ENCODE results near the gene SP6.
A peak's percentile ranks its signal among the peaks of the same experiment; 100 is the strongest.

SP6 gene

DNA sequence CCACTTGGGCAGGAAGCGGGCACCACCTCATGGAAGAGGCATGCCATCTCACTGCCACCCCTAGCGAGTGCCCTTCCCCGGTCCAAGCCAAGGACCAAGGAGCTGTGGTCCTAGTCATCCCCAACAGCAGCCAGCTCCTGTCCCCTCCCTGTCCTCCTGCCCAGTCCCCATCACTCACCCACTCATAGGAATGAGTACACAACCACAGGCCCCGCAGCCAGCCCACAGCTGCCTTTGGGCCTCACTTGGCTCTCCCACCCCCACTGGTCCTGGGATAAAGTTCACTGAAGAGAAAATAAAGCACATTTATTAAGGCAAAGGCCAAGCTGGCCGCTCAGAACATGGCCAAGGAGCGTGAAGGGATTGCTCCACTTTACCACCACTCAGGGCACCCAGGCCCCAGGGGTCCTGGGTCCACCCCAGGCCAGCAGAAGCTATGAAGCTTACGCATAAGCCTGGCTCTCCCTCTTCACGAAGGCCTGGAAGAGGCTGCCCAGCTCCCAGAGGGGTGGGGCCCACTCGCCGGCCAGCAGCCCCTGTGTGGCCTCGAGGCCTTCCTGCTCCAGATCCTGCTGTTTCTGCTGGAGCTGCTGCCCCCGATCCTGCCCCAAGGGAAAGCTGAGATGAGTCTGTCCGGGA lies 13.4 kb downstream of the SP6 start:
- in situ Hi-C loops (cut with MboI; ENCODE audit: low pct_unique_long_range_greater_than_20kb, low sequenced_read_pairs, unreplicated experiment) = no loop called here
- no peak for DNase-seq (ENCODE audit: low spot score)
- TF ChIP-seq, protein P1, sequence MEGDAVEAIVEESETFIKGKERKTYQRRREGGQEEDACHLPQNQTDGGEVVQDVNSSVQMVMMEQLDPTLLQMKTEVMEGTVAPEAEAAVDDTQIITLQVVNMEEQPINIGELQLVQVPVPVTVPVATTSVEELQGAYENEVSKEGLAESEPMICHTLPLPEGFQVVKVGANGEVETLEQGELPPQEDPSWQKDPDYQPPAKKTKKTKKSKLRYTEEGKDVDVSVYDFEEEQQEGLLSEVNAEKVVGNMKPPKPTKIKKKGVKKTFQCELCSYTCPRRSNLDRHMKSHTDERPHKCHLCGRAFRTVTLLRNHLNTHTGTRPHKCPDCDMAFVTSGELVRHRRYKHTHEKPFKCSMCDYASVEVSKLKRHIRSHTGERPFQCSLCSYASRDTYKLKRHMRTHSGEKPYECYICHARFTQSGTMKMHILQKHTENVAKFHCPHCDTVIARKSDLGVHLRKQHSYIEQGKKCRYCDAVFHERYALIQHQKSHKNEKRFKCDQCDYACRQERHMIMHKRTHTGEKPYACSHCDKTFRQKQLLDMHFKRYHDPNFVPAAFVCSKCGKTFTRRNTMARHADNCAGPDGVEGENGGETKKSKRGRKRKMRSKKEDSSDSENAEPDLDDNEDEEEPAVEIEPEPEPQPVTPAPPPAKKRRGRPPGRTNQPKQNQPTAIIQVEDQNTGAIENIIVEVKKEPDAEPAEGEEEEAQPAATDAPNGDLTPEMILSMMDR (IDR thresholded peaks at IDR 0.05; ENCODE audit: extremely low read depth, insufficient read depth, missing control alignments) = no peak

DNA sequence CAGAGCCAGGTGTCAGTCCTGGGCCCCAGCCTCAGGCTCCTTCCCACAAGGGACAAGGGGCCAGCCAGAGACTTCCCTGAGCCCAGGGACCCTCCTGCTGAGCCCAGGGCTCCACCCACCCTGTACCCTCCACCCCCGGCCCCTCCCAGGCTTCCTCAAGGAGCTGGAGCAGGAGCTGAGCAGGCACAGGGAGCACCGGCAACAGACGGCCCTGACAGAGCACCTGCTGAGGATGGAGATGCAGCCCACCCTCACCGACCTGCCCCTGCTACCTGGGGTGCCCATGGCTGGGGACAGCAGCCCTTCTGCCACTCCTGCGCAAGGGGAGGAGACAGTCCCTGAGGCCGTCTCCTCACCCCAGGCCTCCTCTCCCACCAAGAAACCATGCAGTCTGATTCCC lies 14.4 kb downstream of the SP6 start:
- in situ Hi-C loops (cut with MboI; ENCODE audit: low pct_unique_long_range_greater_than_20kb, low sequenced_read_pairs, unreplicated experiment) = no loop called here
- DNase-seq (ENCODE audit: low spot score) = no peak
- TF ChIP-seq, protein P1 (IDR thresholded peaks at IDR 0.05; ENCODE audit: extremely low read depth, insufficient read depth, missing control alignments) = no peak

DNA sequence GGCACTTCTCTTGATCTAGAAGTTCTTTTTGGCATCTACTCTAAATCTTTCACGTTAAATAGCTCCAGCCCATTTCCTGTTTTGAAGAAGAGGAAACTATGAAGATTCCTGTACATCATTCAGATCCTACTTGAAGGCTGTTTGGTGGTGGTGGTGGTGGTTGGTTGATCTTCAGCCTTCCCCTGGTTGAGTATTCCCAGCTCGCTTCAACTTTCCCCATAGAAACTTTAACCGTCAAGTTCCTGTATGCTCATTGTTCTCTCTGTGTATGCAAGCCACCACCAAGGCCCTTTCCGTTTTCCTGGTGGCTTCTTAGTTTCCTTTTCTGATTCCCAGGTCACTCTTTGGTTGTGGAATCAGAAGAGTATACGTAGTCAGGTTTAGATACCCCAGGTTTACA lies 16.2 kb downstream of the SP6 start:
- DNase-seq (ENCODE audit: low spot score) = no peak
- in situ Hi-C loops (cut with MboI; ENCODE audit: low pct_unique_long_range_greater_than_20kb, low sequenced_read_pairs, unreplicated experiment) = no loop called here
- TF ChIP-seq, protein P1 (IDR thresholded peaks at IDR 0.05; ENCODE audit: extremely low read depth, insufficient read depth, missing control alignments) = no peak

DNA sequence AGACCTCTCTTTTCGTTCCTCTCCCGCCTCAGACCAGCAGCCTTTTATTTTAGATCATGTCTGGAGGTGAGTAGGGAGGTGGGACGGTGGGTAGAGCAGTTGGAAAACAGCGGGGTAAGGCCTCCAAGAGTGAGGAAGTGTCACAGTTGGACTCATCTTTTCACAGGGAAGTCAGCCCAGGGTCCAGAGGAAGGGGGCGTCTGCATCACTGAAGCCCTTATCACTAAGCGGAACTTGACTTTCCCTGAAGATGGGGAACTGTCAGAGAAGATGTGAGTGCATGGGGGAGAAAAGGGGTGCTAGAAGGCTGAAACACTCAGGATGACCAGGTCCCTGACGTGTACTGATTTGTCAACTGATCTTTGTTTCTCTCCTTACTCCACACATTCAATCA lies 19.0 kb downstream of the SP6 start:
- DNase-seq (ENCODE audit: low spot score) = no peak
- TF ChIP-seq, protein P1 (IDR thresholded peaks at IDR 0.05; ENCODE audit: extremely low read depth, insufficient read depth, missing control alignments) = no peak
- in situ Hi-C loops (cut with MboI; ENCODE audit: low pct_unique_long_range_greater_than_20kb, low sequenced_read_pairs, unreplicated experiment) = no loop called here

DNA sequence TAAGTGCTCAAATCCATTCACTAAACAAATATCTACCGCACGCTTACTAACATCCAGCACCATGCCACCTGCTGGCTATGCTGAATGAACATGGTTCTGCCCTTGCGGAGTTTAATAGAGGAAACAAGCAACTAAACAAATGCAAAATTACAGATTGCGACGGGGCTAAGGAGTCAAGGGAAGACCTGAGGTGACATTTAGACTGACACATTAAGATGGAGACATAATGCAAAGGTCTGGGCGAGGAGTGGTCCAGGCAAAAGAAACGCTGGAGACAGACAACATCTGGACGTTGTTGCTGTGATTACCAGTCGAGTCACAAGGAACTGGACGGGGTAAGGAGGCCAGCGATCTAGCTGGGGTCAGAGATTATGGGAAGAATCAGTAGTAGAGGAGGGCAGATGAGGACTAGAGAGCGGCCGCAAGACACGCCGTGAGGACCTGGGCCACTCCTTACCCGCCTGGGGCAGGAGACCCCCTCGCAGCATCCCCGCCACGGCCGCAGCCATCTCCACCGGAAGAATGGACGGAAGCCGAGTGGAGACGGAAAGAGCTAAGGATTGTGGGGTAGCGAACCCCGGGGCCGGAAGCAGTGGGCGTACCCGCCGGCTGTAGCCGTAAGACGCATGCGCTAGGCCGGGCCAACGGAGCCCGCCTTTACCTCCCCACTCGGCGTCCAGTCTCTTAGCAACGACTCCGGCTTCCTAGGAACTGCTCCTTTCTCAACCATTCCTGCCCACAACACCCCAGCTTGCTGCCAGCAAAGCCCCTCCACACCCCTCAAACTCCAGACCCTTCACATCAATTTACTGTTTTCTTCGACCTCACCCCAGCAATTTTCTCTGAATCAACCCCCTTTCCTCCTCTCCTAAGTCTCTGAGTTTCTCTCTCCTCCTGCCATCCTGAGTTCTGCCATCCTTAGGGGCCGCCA lies 19.7 kb downstream of the SP6 start, which contains the start of the genes LRRC46 and MRPL10:
Gene LRRC46, plus strand, starts transcription at position 668 of the 931 bp plus-strand sequence. CDS start 320 bp downstream, outside the sequence.
Gene MRPL10, minus strand, starts transcription at position 539 of the 931 bp plus-strand sequence. Its CDS starts 30 bp downstream, at position 509.
- TF ChIP-seq, protein P1 (IDR thresholded peaks at IDR 0.05; ENCODE audit: extremely low read depth, insufficient read depth, missing control alignments) = peak; percentile 30
- in situ Hi-C loops (cut with MboI; ENCODE audit: low pct_unique_long_range_greater_than_20kb, low sequenced_read_pairs, unreplicated experiment) = no loop called here
- peak; percentile 97 for DNase-seq (ENCODE audit: low spot score)

DNA sequence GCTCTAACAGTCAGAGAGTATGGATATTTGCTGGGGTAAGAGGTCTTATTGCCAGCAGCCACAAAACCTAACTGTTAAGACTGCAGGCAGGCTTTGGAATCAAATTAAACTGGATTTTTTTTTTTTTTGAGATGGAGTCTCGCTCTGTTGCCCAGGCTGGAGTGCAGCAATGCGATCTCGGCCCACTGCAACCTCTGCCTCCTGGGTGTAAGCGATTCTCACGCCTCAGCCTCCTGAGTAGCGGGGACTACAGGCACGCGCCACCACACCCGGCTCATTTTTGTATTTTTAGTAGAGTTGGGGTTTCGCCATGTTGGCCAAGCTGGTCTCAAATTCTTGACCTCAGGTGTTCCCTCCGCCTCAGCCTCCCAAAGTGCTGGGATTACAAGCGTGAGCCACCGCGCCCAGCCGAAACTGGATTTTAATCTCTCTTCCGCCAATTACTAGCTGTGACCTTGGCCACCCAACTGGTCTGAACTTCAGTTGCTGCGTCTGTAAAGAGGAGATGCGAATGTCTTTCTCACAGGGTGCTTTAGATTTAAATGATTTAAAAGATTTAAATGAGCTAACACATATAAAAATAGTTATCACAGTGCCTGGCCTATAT lies 20.5 kb downstream of the SP6 start:
- no peak for DNase-seq (ENCODE audit: low spot score)
- TF ChIP-seq, protein P1 (IDR thresholded peaks at IDR 0.05; ENCODE audit: extremely low read depth, insufficient read depth, missing control alignments) = no peak
- in situ Hi-C loops (cut with MboI; ENCODE audit: low pct_unique_long_range_greater_than_20kb, low sequenced_read_pairs, unreplicated experiment) = no loop called here

Measured in GM13977 (cell line).